T-helper 1 cell treated with Interleukin-12 subunit alpha and Interleukin-12 subunit beta and Interleukin-4 antibody, amounts not matched to agents 30 μg/mL and 1 μg/mL, for 36 hours (primary cell): ENCODE data around the gene MRGPRG.

Experiments
- H3K27ac Mint-ChIP-seq: one replicate; pipeline ENCODE4 v1.8.0; 2021; ENCODE audit warnings: mild to moderate bottlenecking, mixed read lengths
- H3K27me3 Mint-ChIP-seq: one replicate; pipeline ENCODE4 v1.8.0; 2021; ENCODE audit warnings: low read depth, mixed read lengths
- H3K36me3 Mint-ChIP-seq: one replicate; pipeline ENCODE4 v1.8.0; 2021; ENCODE audit warnings: low read depth, mixed read lengths
- H3K4me1 Mint-ChIP-seq: one replicate; pipeline ENCODE4 v1.8.0; 2021; ENCODE audit warnings: low read depth, mixed read lengths
- H3K4me3 Mint-ChIP-seq: one replicate; pipeline ENCODE4 v1.8.0; 2021; ENCODE audit warnings: mild to moderate bottlenecking, moderate library complexity, mixed read lengths
- H3K9me3 Mint-ChIP-seq: one replicate; pipeline ENCODE4 v1.8.0; 2021; ENCODE audit warnings: mixed read lengths

The MRGPRG gene

GRCh38 chr11:3184732-3185347, 33.8 kb downstream of the MRGPRG start:
- no peaks in the 10 kb centered on the region for H3K36me3 Mint-ChIP-seq
- no peaks in the 10 kb centered on the region for H3K4me1 Mint-ChIP-seq
- no peaks in the 10 kb centered on the region for H3K27me3 Mint-ChIP-seq
- H3K9me3 Mint-ChIP-seq, result no peaks in the 10 kb centered on the region
- H3K27ac Mint-ChIP-seq, result no peak overlapping the region
- H3K4me3 Mint-ChIP-seq, result no peak overlapping the region

GRCh38 chr11:3183523-3183922, 35.1 kb downstream of the MRGPRG start:
- no peaks in the 10 kb centered on the region for H3K36me3 Mint-ChIP-seq
- H3K4me3 Mint-ChIP-seq, result no peak overlapping the region
- H3K27me3 Mint-ChIP-seq, result no peaks in the 10 kb centered on the region
- H3K4me1 Mint-ChIP-seq, result no peaks in the 10 kb centered on the region
- H3K9me3 Mint-ChIP-seq, result no peaks in the 10 kb centered on the region
- H3K27ac Mint-ChIP-seq, result no peak overlapping the region

- H3K9me3 Mint-ChIP-seq, result no peaks in the 10 kb centered on the region
- no peak overlapping the region for H3K4me3 Mint-ChIP-seq
- H3K36me3 Mint-ChIP-seq, result no peaks in the 10 kb centered on the region
- no peak overlapping the region for H3K27ac Mint-ChIP-seq
- no peaks in the 10 kb centered on the region for H3K4me1 Mint-ChIP-seq
- H3K27me3 Mint-ChIP-seq, result no peaks in the 10 kb centered on the region
These were observed 36.2 kb downstream of the MRGPRG start for GRCh38 chr11:3182462-3182852.

- Mint-ChIP-seq H3K27ac (no peak overlapping the region), H3K36me3 (no peaks in the 10 kb centered on the region), H3K4me1 (no peaks in the 10 kb centered on the region), H3K4me3 (no peak overlapping the region), H3K9me3 (peaks cover 5% of the 10 kb centered on the region), H3K27me3 (no peaks in the 10 kb centered on the region)
These were observed 36.7 kb downstream of the MRGPRG start for GRCh38 chr11:3181725-3182461.

GRCh38 chr11:3180869-3181268, 37.7 kb downstream of the MRGPRG start:
- Mint-ChIP-seq H3K36me3 (no peaks in the 10 kb centered on the region), H3K27ac (no peak overlapping the region), H3K4me3 (no peak overlapping the region), H3K27me3 (no peaks in the 10 kb centered on the region), H3K4me1 (no peaks in the 10 kb centered on the region), H3K9me3 (peaks cover 10% of the 10 kb centered on the region)

GRCh38 chr11:3178349-3178748, 40.3 kb downstream of the MRGPRG start:
- H3K9me3 Mint-ChIP-seq, result peaks cover 17% of the 10 kb centered on the region
- no peaks in the 10 kb centered on the region for H3K4me1 Mint-ChIP-seq
- no peak overlapping the region for H3K27ac Mint-ChIP-seq
- H3K4me3 Mint-ChIP-seq, result no peak overlapping the region
- no peaks in the 10 kb centered on the region for H3K27me3 Mint-ChIP-seq
- H3K36me3 Mint-ChIP-seq, result no peaks in the 10 kb centered on the region

- no peaks in the 10 kb centered on the region for H3K4me1 Mint-ChIP-seq
- no peak overlapping the region for H3K27ac Mint-ChIP-seq
- no peaks in the 10 kb centered on the region for H3K27me3 Mint-ChIP-seq
- H3K36me3 Mint-ChIP-seq, result no peaks in the 10 kb centered on the region
- no peak overlapping the region for H3K4me3 Mint-ChIP-seq
- H3K9me3 Mint-ChIP-seq, result peaks cover 17% of the 10 kb centered on the region
These were observed 40.7 kb downstream of the MRGPRG start for GRCh38 chr11:3177931-3178330.

- H3K36me3 Mint-ChIP-seq, result no peaks in the 10 kb centered on the region
- no peaks in the 10 kb centered on the region for H3K4me1 Mint-ChIP-seq
- H3K9me3 Mint-ChIP-seq, result peaks cover 17% of the 10 kb centered on the region
- no peak overlapping the region for H3K4me3 Mint-ChIP-seq
- no peaks in the 10 kb centered on the region for H3K27me3 Mint-ChIP-seq
- H3K27ac Mint-ChIP-seq, result no peak overlapping the region
These were observed 42.1 kb downstream of the MRGPRG start for GRCh38 chr11:3176487-3176886.

GRCh38 chr11:3175194-3175593, 43.4 kb downstream of the MRGPRG start:
- no peaks in the 10 kb centered on the region for H3K36me3 Mint-ChIP-seq
- H3K27ac Mint-ChIP-seq, result no peak overlapping the region
- no peaks in the 10 kb centered on the region for H3K27me3 Mint-ChIP-seq
- H3K9me3 Mint-ChIP-seq, result peaks cover 17% of the 10 kb centered on the region
- H3K4me1 Mint-ChIP-seq, result no peaks in the 10 kb centered on the region
- H3K4me3 Mint-ChIP-seq, result no peak overlapping the region

- Mint-ChIP-seq H3K4me3 (no peak overlapping the region), H3K9me3 (peaks cover 17% of the 10 kb centered on the region), H3K4me1 (peaks cover 3% of the 10 kb centered on the region), H3K27me3 (peaks cover 5% of the 10 kb centered on the region), H3K27ac (no peak overlapping the region), H3K36me3 (no peaks in the 10 kb centered on the region)
These were observed 44.2 kb downstream of the MRGPRG start for GRCh38 chr11:3174387-3174786.

GRCh38 chr11:3173795-3174194, 44.8 kb downstream of the MRGPRG start:
- Mint-ChIP-seq H3K4me3 (no peak overlapping the region), H3K27me3 (peaks cover 9% of the 10 kb centered on the region), H3K36me3 (no peaks in the 10 kb centered on the region), H3K9me3 (peaks cover 17% of the 10 kb centered on the region), H3K4me1 (peaks cover 3% of the 10 kb centered on the region), H3K27ac (no peak overlapping the region)

GRCh38 chr11:3171931-3172560, 46.6 kb downstream of the MRGPRG start:
- Mint-ChIP-seq H3K27ac (no peak overlapping the region), H3K4me1 (peaks cover 3% of the 10 kb centered on the region), H3K4me3 (no peak overlapping the region), H3K9me3 (peaks cover 13% of the 10 kb centered on the region), H3K27me3 (peaks cover 15% of the 10 kb centered on the region), H3K36me3 (no peaks in the 10 kb centered on the region)

- no peaks in the 10 kb centered on the region for H3K36me3 Mint-ChIP-seq
- H3K27me3 Mint-ChIP-seq, result peaks cover 15% of the 10 kb centered on the region
- no peak overlapping the region for H3K4me3 Mint-ChIP-seq
- H3K4me1 Mint-ChIP-seq, result peaks cover 3% of the 10 kb centered on the region
- H3K9me3 Mint-ChIP-seq, result peaks cover 8% of the 10 kb centered on the region
- no peak overlapping the region for H3K27ac Mint-ChIP-seq
These were observed 47.6 kb downstream of the MRGPRG start for GRCh38 chr11:3170756-3171650.

GRCh38 chr11:3170044-3170755, 48.4 kb downstream of the MRGPRG start:
- Mint-ChIP-seq H3K27me3 (peaks cover 21% of the 10 kb centered on the region), H3K36me3 (no peaks in the 10 kb centered on the region), H3K27ac (no peak overlapping the region), H3K4me1 (peaks cover 3% of the 10 kb centered on the region), H3K9me3 (no peaks in the 10 kb centered on the region), H3K4me3 (peak overlapping the region; percentile 22)
